Measurements from ENCODE around the gene FILIP1. TPM values are rescaled to one million over a fixed set of nuclear protein-coding genes. Genes with fewer than 3 reads are reported as not detected.

FILIP1 gene
- total RNA-seq, 4 donors from 2014 or later: 57.5 to 123 (median 93.8) TPM

- H3K4me3 ChIP-seq: no peak overlapping the region
- TF ChIP-seq CTCF (IDR thresholded peaks at IDR 0.05 in 4 of 5, conservative IDR thresholded peaks at IDR 0.05 in 1 of 5): no peak
- TF ChIP-seq POLR2A (IDR thresholded peaks at IDR 0.05): no peak
- no peaks in the 10 kb centered on the region for H3K9me3 ChIP-seq
- no peak overlapping the region for H3K27ac ChIP-seq
- H3K27me3 ChIP-seq: no peaks in the 10 kb centered on the region
- H3K4me1 ChIP-seq: peaks cover 75 to 79% of the 10 kb centered on the region in 2 donors
- ATAC-seq (no peak), DNase-seq (no peak)
- intact Hi-C loops (cut with DNase I; ENCODE audit: low total_unique reads): no loop called here
- in situ Hi-C loops (cut with MboI; ENCODE audit: low sequenced_read_pairs in 4 of 4): no loop called here
- H3K36me3 ChIP-seq: no peaks in the 10 kb centered on the region
These were observed 214.2 kb downstream of the FILIP1 start for GRCh38 chr6:75279418-75279817.

GRCh38 chr6:75278474-75279077 is 215.0 kb downstream of the FILIP1 start:
- Histone ChIP-seq H3K4me1 (peaks cover 83% of the 10 kb centered on the region in 2 donors), H3K27me3 (no peaks in the 10 kb centered on the region), H3K27ac (no peak overlapping the region), H3K36me3 (no peaks in the 10 kb centered on the region), H3K4me3 (no peak overlapping the region), H3K9me3 (no peaks in the 10 kb centered on the region)
- DNase-seq (no peak), ATAC-seq (no peak)
- TF ChIP-seq CTCF (IDR thresholded peaks at IDR 0.05 in 4 of 5, conservative IDR thresholded peaks at IDR 0.05 in 1 of 5): no peak
- TF ChIP-seq POLR2A (IDR thresholded peaks at IDR 0.05): no peak
- intact Hi-C loops (cut with DNase I; ENCODE audit: low total_unique reads) (no loop called here), in situ Hi-C loops (cut with MboI; ENCODE audit: low sequenced_read_pairs in 4 of 4) (no loop called here)

GRCh38 chr6:75275067-75275466 is 218.5 kb downstream of the FILIP1 start:
- H3K27me3 ChIP-seq: no peaks in the 10 kb centered on the region
- no peaks in the 10 kb centered on the region for H3K9me3 ChIP-seq
- H3K4me3 ChIP-seq: no peak overlapping the region
- ATAC-seq (no peak), DNase-seq (no peak)
- H3K27ac ChIP-seq: no peak overlapping the region
- TF ChIP-seq CTCF (IDR thresholded peaks at IDR 0.05 in 4 of 5, conservative IDR thresholded peaks at IDR 0.05 in 1 of 5): no peak
- no peak for TF ChIP-seq POLR2A (IDR thresholded peaks at IDR 0.05)
- in situ Hi-C loops (cut with MboI; ENCODE audit: low sequenced_read_pairs in 4 of 4) (no loop called here), intact Hi-C loops (cut with DNase I; ENCODE audit: low total_unique reads) (no loop called here)
- peaks cover 54 to 58% of the 10 kb centered on the region in 2 donors for H3K4me1 ChIP-seq
- no peaks in the 10 kb centered on the region for H3K36me3 ChIP-seq

GRCh38 chr6:75273009-75273408 is 220.6 kb downstream of the FILIP1 start:
- Histone ChIP-seq H3K4me3 (no peak overlapping the region), H3K27me3 (no peaks in the 10 kb centered on the region), H3K36me3 (no peaks in the 10 kb centered on the region), H3K27ac (no peak overlapping the region), H3K4me1 (peaks cover 34 to 45% of the 10 kb centered on the region in 2 donors), H3K9me3 (no peaks in the 10 kb centered on the region)
- in situ Hi-C loops (cut with MboI; ENCODE audit: low sequenced_read_pairs in 4 of 4) (no loop called here), intact Hi-C loops (cut with DNase I; ENCODE audit: low total_unique reads) (no loop called here)
- DNase-seq (no peak), ATAC-seq (no peak)
- TF ChIP-seq POLR2A (IDR thresholded peaks at IDR 0.05) (no peak), CTCF (IDR thresholded peaks at IDR 0.05 in 4 of 5, conservative IDR thresholded peaks at IDR 0.05 in 1 of 5) (no peak)
